K562 (cell line): ENCODE data around the gene CAMK1D. TPM values are rescaled to one million over a fixed set of nuclear protein-coding genes. Genes with fewer than 3 reads are reported as not detected.
A peak's percentile ranks its signal among the peaks of the same experiment; 100 is the strongest.

ENCODE experiments used
- ATAC-seq: fragments of 200-7000 bp; cut with Tn5 transposase; 3 replicates; pipeline ENCODE4 v1.9.1; 2020; ENCODE audit warnings: moderate library complexity
- BruUV-seq: library from RNA; stranded (reverse); fragments of 400-500 nt; replicated peaks from 2 replicates; lab custom pipeline; 2021; lab: Mats Ljungman, UMichigan
- CTCF ChIA-PET: fragments of 300-600 bp; formaldehyde crosslinking; extraction: SDS; loops from one replicate; lab custom pipeline; 2021; ENCODE audit warnings: low intra/inter-chr PET ratio; lab: Yijun Ruan, JAX
- POLR2A ChIA-PET: fragments of 300-600, 350-650 bp; sonication (Branson Sonifier 250); formaldehyde crosslinking; extraction: SDS; loops from one replicate; lab custom pipeline; 2021; ENCODE audit warnings: antibody characterized with exemption, inconsistent platforms; lab: Yijun Ruan, JAX
- DNase-seq, 4 experiments: peaks; one replicate each; pipeline versions ENCODE4 v3.0.0 to v3.0.0-alpha.2; 2011 to 2018; ENCODE audit warnings: low spot score in 3 of 4, mixed read lengths in 3 of 4; ENCODE audit errors: extremely low read depth in 1 of 4
- FAIRE-seq: peaks from 2 replicates; lab custom pipeline; 2011; peaks lifted over from hg19 to GRCh38; lab: Jason Lieb, UNC
- H2AFZ ChIP-seq: 2 replicates; pipeline ENCODE4 v1.6.0; 2011; ENCODE audit warnings: low read depth, low read length, control low read depth, inconsistent platforms
- H3K27ac ChIP-seq: fragments of 200-600 bp; 3 replicates; pipeline ENCODE4 v1.8.0; 2011; ENCODE audit warnings: low read depth, mild to moderate bottlenecking, control low read depth, inconsistent platforms, low read length, moderate library complexity, mixed read lengths; ENCODE audit errors: extremely low read depth
- H3K27me3 ChIP-seq, 2 experiments: fragments of 300-600 bp in 1 of 2; 2 replicates in 1 of 2; 3 replicates in 1 of 2; pipeline versions ENCODE4 v1.6.0 to v1.8.0; 2011; ENCODE audit warnings: inconsistent platforms in 2 of 2, low read length in 2 of 2, mild to moderate bottlenecking in 1 of 2, mixed read lengths in 1 of 2, moderate library complexity in 1 of 2; ENCODE audit not compliant: control insufficient read depth in 2 of 2, insufficient read depth in 2 of 2
- H3K36me3 ChIP-seq: fragments of 300-600 bp; 3 replicates; pipeline ENCODE4 v1.8.0; 2011; ENCODE audit warnings: mild to moderate bottlenecking, low read length, inconsistent platforms; ENCODE audit not compliant: control insufficient read depth, insufficient read depth
- H3K4me1 ChIP-seq, 2 experiments: fragments of 200-600 bp in 1 of 2; replicated peaks in 1 of 2; 2 replicates in 1 of 2; 3 replicates in 1 of 2; pipeline versions ENCODE4 v1.5.1 to v1.8.0; 2011; ENCODE audit warnings: inconsistent platforms in 2 of 2, low read length in 2 of 2, mild to moderate bottlenecking in 1 of 2, mixed read lengths in 1 of 2, moderate library complexity in 1 of 2; ENCODE audit not compliant: control insufficient read depth in 2 of 2, insufficient read depth in 2 of 2
- H3K4me2 ChIP-seq: 2 replicates; pipeline ENCODE4 v1.6.1; 2011; ENCODE audit warnings: low read length, control low read depth, inconsistent platforms, mixed read lengths; ENCODE audit not compliant: insufficient read depth
- H3K4me3 ChIP-seq: fragments of 200-600 bp; sonication (generic), shearing (Covaris generic); 2 replicates; pipeline ENCODE4 v1.5.1; 2016; ENCODE audit warnings: control low read depth, inconsistent platforms
- H3K79me2 ChIP-seq: fragments of 200-600 bp; 3 replicates; pipeline ENCODE4 v1.8.0; 2011; ENCODE audit warnings: low read length, inconsistent platforms; ENCODE audit not compliant: control insufficient read depth, insufficient read depth
- H3K9ac ChIP-seq, 2 experiments: 2 replicates each; pipeline versions ENCODE4 v1.6.0 to v1.6.1; 2011; ENCODE audit warnings: low read depth in 2 of 2, low read length in 2 of 2, control low read depth in 1 of 2, inconsistent platforms in 1 of 2, mild to moderate bottlenecking in 1 of 2, mixed read lengths in 1 of 2; ENCODE audit not compliant: insufficient read depth in 1 of 2
- H3K9me1 ChIP-seq: one replicate; pipeline ENCODE4 v1.6.0; 2011; ENCODE audit warnings: inconsistent platforms, mild to moderate bottlenecking, low read length, moderate library complexity; ENCODE audit not compliant: control insufficient read depth, insufficient read depth
- H3K9me3 ChIP-seq: replicated peaks from 2 replicates; pipeline ENCODE4 v1.5.1; 2011; ENCODE audit warnings: low read depth, low read length, inconsistent platforms; ENCODE audit not compliant: control insufficient read depth, insufficient read depth
- H4K20me1 ChIP-seq: replicated peaks from 2 replicates; pipeline ENCODE4 v1.6.1; 2011; ENCODE audit warnings: low read length, inconsistent platforms, mixed read lengths; ENCODE audit not compliant: control insufficient read depth, insufficient read depth
- BCL6 ChIP-seq: fragments of 250-450 bp; sonication (Bioruptor Pico); IDR thresholded peaks from 2 replicates; pipeline ENCODE4 v1.4.0; 2020
- CEBPG ChIP-seq, 3 experiments: fragments of 200-800 bp in 1 of 3; sonication (Bioruptor generic) in 1 of 3; sonication (generic) in 1 of 3; formaldehyde crosslinking in 1 of 3; IDR thresholded peaks in 2 of 3; conservative IDR thresholded peaks in 1 of 3; 2 replicates each; pipeline versions ENCODE4 v1.6.1 to v1.8.0; 2016 to 2022; ENCODE audit warnings: missing compliant biosample characterization in 2 of 3, missing genetic modification characterization in 2 of 3, mild to moderate bottlenecking in 1 of 3, missing genetic modification reagents in 1 of 3
- RBM34 ChIP-seq: fragments of 200-400 bp; formaldehyde crosslinking; IDR thresholded peaks from 2 replicates; pipeline ENCODE4 v1.6.1; 2018; ENCODE audit warnings: low read length, borderline replicate concordance; ENCODE audit not compliant: insufficient read depth
- TEAD4 ChIP-seq, 2 experiments: sonication (generic) in 1 of 2; formaldehyde crosslinking in 1 of 2; IDR thresholded peaks; 2 replicates each; pipeline versions ENCODE4 v1.6.1 to v1.8.0; 2012 to 2022; ENCODE audit warnings: borderline replicate concordance in 1 of 2, inconsistent platforms in 1 of 2, low read length in 1 of 2, mild to moderate bottlenecking in 1 of 2, missing genetic modification reagents in 1 of 2
- ZFP91 ChIP-seq: sonication (generic); formaldehyde crosslinking; IDR thresholded peaks from 2 replicates; pipeline ENCODE4 v1.8.0; 2022; ENCODE audit warnings: mild to moderate bottlenecking, missing genetic modification reagents
- ZKSCAN1 ChIP-seq: fragments of 150-350 bp; IDR thresholded peaks from 2 replicates; pipeline ENCODE4 v1.6.1; 2016; ENCODE audit warnings: low read depth, low read length
- ZNF398 ChIP-seq: fragments of 250-450 bp; sonication (Bioruptor Pico); IDR thresholded peaks from 2 replicates; pipeline ENCODE4 v1.8.0; 2021; ENCODE audit warnings: moderate library complexity, mild to moderate bottlenecking, inconsistent platforms
- WGBS: fragments of 100-300 bp; shearing (Covaris generic); methylation state at CpG from one replicate; pipeline ENCODE4 v1.1.6; 2016; ENCODE audit warnings: low coverage, mixed read lengths; ENCODE audit not compliant: insufficient coverage; ENCODE audit errors: missing lambda C conversion rate; 5-methylcytosine and 5-hydroxymethylcytosine counted together
- in situ Hi-C: fragments of 300-500 bp; cut with MboI; formaldehyde crosslinking; loops from 4 replicates; pipeline ENCODE4 v1.15.0; 2018; ENCODE audit warnings: inconsistent platforms, mixed read lengths
- intact Hi-C: fragments of 100-400 bp; cut with micrococcal nuclease; formaldehyde crosslinking; loops from 2 replicates; pipeline ENCODE4 v1.14.2; 2022
- polyA plus RNA-seq, 8 experiments: library from polyadenylated mRNA; depleted of rRNA in 4 of 8; stranded (reverse) in 5 of 8; unstranded in 3 of 8; fragments of >200 nt; fragmentation: Nextera tagmentation in 2 of 8; fragmentation: Illumina TruSeq in 1 of 8; extraction: Ambion mirVana in 2 of 8; extraction: Trizol in 1 of 8; gene quantifications; 2 replicates each; pipeline versions ENCODE4 v1.2.1 to v1.2.3, GENCODE V29; 2011 to 2014; ENCODE audit warnings: inconsistent platforms in 1 of 8, missing spikeins in 1 of 8
- total RNA-seq, 7 experiments: library from RNA; depleted of rRNA in 6 of 7; stranded (reverse); fragments of >200 nt in 6 of 7; fragmentation: Illumina TruSeq in 2 of 7; extraction: Trizol in 2 of 7; gene quantifications; 2 replicates each; pipeline versions ENCODE4 v1.2.1 to v1.2.3, GENCODE V29; 2011 to 2021; ENCODE audit warnings: low replicate concordance in 1 of 7

The CAMK1D gene
- total and polyA plus RNA-seq, 9 of the 15 experiments (the other 6 are each of a cell fraction or from before 2014, with no cell fraction given), result 0.12 to 0.24 (median 0.20) TPM; not detected in 5

- Histone ChIP-seq H3K4me2 (no peak overlapping the region), H2AFZ (no peak overlapping the region), H3K9ac (no peak overlapping the region), H3K9me3 (no peaks in the 10 kb centered on the region), H3K9me1 (no peaks in the 10 kb centered on the region), H3K4me3 (no peak overlapping the region), H4K20me1 (no peaks in the 10 kb centered on the region), H3K79me2 (no peaks in the 10 kb centered on the region), H3K27ac (no peak overlapping the region), H3K27me3 (peaks cover 2 to 17% of the 10 kb centered on the region in 2 experiments; a peak in 3 of 5 replicates), H3K36me3 (no peaks in the 10 kb centered on the region), H3K4me1 (no peaks in the 10 kb centered on the region)
- no peak for TF ChIP-seq BCL6 (CRISPR knock-in tag)
- TF ChIP-seq ZFP91 (CRISPR knock-in tag), result no peak
- TF ChIP-seq ZKSCAN1, result no peak
- no peak for TF ChIP-seq RBM34
- no peak for TF ChIP-seq CEBPG (CRISPR knock-in tag; IDR thresholded peaks at IDR 0.05)
- peak in 1 of 2 experiments; percentile 9; a peak in 1 of 4 replicates for TF ChIP-seq CEBPG (tag; conservative IDR thresholded peaks at IDR 0.05 in 1 of 2, IDR thresholded peaks at IDR 0.05 in 1 of 2)
- TF ChIP-seq ZNF398, result no peak
- no peak for TF ChIP-seq TEAD4 (IDR thresholded peaks at IDR 0.05; ENCODE audit: low read length)
- no peak for TF ChIP-seq TEAD4 (CRISPR knock-in tag; IDR thresholded peaks at IDR 0.05; ENCODE audit: borderline replicate concordance)
- WGBS, result 0% methylated on average over 2 of the region's 2 CpGs
- POLR2A ChIA-PET, result no interaction called here
- FAIRE-seq (no peak), ATAC-seq (no peak), DNase-seq (no peak)
- CTCF ChIA-PET, result no interaction called here
- in situ Hi-C loops, result loop anchor here (10.0 to 25.0 kb wide), 2 partner anchors 355 to 932 kb away; no protein-coding TSS in a partner anchor
- no TSS peak for BruUV-seq
- intact Hi-C loops, result loop anchor here (10.0 kb wide), 1 partner anchor 185 kb away; no protein-coding TSS in a partner anchor
Measured at GRCh38 chr10:12719365-12719764, 370.0 kb downstream of the CAMK1D start.
